ENCODE data around the gene EIF5B.
"Not testable (repeated sequence)": the region's sequence is repeated elsewhere in the genome, so short reads cannot be mapped to it uniquely, and the experiment has no call there.

Gene EIF5B, protein sequence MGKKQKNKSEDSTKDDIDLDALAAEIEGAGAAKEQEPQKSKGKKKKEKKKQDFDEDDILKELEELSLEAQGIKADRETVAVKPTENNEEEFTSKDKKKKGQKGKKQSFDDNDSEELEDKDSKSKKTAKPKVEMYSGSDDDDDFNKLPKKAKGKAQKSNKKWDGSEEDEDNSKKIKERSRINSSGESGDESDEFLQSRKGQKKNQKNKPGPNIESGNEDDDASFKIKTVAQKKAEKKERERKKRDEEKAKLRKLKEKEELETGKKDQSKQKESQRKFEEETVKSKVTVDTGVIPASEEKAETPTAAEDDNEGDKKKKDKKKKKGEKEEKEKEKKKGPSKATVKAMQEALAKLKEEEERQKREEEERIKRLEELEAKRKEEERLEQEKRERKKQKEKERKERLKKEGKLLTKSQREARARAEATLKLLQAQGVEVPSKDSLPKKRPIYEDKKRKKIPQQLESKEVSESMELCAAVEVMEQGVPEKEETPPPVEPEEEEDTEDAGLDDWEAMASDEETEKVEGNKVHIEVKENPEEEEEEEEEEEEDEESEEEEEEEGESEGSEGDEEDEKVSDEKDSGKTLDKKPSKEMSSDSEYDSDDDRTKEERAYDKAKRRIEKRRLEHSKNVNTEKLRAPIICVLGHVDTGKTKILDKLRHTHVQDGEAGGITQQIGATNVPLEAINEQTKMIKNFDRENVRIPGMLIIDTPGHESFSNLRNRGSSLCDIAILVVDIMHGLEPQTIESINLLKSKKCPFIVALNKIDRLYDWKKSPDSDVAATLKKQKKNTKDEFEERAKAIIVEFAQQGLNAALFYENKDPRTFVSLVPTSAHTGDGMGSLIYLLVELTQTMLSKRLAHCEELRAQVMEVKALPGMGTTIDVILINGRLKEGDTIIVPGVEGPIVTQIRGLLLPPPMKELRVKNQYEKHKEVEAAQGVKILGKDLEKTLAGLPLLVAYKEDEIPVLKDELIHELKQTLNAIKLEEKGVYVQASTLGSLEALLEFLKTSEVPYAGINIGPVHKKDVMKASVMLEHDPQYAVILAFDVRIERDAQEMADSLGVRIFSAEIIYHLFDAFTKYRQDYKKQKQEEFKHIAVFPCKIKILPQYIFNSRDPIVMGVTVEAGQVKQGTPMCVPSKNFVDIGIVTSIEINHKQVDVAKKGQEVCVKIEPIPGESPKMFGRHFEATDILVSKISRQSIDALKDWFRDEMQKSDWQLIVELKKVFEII

DNA sequence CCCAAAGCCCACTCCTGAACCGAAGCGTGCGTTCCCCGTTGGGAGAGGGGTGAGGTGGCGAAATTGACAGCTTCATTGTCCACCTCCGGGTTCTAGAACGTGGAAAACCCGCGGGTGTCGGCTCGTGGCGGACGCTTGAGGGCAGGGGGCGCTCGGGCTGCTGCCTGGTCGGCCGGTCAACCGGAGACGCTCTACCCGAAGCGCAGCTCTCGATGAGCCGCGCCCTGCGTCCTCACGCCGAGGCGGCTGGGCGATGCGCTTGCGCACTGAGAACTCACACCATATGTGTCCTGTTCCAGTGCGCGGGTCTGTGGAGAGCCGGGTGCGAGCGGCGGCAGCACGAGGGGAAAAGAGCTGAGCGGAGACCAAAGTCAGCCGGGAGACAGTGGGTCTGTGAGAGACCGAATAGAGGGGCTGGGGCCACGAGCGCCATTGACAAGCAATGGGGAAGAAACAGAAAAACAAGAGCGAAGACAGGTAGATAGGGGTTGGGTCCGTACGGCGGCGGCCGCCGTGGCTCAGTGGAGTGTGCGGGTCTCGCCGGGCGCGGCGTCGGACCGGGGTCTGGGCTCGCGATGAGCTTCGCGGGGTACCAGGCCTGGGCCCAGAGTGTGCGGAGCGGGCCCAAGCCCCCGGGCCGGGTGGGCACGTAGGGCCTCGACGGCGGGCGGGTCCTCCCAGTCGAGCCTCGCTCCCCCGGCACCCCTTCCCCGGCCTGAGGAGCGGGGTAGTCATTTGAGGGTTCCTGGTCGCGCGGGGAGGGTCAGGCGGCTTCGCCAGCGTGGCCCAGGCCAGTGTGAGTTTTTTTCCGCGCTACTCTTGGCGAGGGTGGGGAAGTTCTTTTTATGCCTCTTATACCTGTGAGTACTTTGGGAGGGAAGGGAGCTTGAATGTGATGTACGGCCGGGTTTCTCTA lies at the start of gene EIF5B:
TSS of gene EIF5B (plus strand) at position 277 of the 916 bp plus-strand sequence. CDS start at position 443, 166 bp downstream.
- peak within 1 kb of the TSS; percentile 93 for H3K4me3 ChIP-seq (ENCODE audit: low read depth, low read length)
- no peaks in the 10 kb centered on the region for H3K9me3 ChIP-seq (ENCODE audit: control insufficient read depth, insufficient read depth, low read length)
- peak within 1 kb of the TSS; percentile 66 for H3K9ac ChIP-seq (ENCODE audit: low read depth, low read length)
- H3K4me1 ChIP-seq (ENCODE audit: control insufficient read depth, insufficient read depth, low read length), result no peaks in the 10 kb centered on the region
- H3K36me3 ChIP-seq (ENCODE audit: control insufficient read depth, insufficient read depth, low read length), result peaks cover 8% of the 10 kb centered on the region
- H3K27me3 ChIP-seq (ENCODE audit: control insufficient read depth, insufficient read depth, low read length), result no peaks in the 10 kb centered on the region
- peak within 1 kb of the TSS; percentile 89 for H3K27ac ChIP-seq (ENCODE audit: low read depth, low read length)

DNA sequence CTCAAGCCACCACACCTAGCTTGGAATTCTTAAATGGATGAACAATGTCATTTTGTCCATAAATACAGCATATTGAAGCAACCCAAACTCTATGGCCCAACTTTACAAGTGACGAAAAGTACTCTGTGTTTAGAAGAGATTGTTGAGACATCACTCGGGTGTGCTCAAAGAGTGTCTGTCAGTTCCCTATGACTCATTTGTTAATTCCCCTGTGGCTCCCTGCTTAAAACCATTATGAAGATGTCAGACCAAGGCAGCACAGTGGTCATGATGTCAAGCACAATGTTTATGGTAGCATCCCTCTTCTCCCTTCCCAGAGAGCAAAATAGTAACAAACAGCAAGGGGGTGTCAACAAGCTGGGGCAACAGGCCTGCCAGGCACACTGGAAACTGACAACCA lies 39.2 kb upstream of the EIF5B start:
- no peak overlapping the region for H3K4me3 ChIP-seq (ENCODE audit: low read depth, low read length)
- no peak overlapping the region for H3K27ac ChIP-seq (ENCODE audit: low read depth, low read length)
- H3K9me3 ChIP-seq (ENCODE audit: control insufficient read depth, insufficient read depth, low read length), result no peaks in the 10 kb centered on the region
- no peaks in the 10 kb centered on the region for H3K4me1 ChIP-seq (ENCODE audit: control insufficient read depth, insufficient read depth, low read length)
- H3K9ac ChIP-seq (ENCODE audit: low read depth, low read length), result no peak overlapping the region
- H3K36me3 ChIP-seq (ENCODE audit: control insufficient read depth, insufficient read depth, low read length), result no peaks in the 10 kb centered on the region
- no peaks in the 10 kb centered on the region for H3K27me3 ChIP-seq (ENCODE audit: control insufficient read depth, insufficient read depth, low read length)

DNA sequence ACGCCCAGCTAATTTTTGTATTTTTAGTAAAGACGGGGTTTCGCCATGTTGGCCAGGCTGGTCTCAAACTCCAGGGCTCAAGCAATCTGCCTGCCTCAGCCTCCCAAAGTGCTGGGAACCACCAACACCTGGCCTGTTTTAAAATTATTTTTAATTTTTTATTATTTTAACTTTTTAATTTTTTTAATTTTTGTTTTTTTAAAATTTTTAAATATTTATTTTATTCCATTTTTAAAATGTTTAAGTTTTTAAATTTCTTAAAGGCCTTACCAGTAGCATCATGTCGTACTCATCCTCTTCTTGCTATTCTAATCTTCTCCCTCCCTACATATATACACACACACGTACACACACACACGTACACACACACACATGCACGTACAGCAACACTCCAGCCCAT lies 37.6 kb upstream of the EIF5B start:
- Histone ChIP-seq H3K4me1 (ENCODE audit: control insufficient read depth, insufficient read depth, low read length) (no peaks in the 10 kb centered on the region), H3K9me3 (ENCODE audit: control insufficient read depth, insufficient read depth, low read length) (no peaks in the 10 kb centered on the region), H3K27me3 (ENCODE audit: control insufficient read depth, insufficient read depth, low read length) (no peaks in the 10 kb centered on the region), H3K27ac (ENCODE audit: low read depth, low read length) (no peak overlapping the region), H3K4me3 (ENCODE audit: low read depth, low read length) (no peak overlapping the region), H3K36me3 (ENCODE audit: control insufficient read depth, insufficient read depth, low read length) (no peaks in the 10 kb centered on the region), H3K9ac (ENCODE audit: low read depth, low read length) (no peak overlapping the region)

DNA sequence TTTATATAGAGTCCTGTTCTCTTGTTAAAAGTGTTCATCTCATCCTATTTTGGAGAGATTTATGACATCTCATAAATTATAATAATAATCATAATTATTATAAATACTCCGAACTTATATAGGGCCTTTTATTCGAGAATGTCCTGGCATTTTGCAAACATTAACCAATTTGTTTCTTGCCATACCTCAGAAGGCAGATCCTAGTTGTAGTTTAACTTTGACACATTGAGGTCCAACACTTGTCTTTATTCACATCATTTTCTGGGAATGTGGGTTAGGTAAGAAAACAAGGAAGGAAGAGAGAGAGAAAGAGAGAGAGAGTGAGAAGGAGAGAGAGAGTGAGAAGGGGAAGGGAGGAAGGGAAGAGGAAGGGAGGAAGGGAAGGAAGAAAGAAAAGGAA lies 36.1 kb upstream of the EIF5B start, which contains the start of gene LYG1:
TSS of gene LYG1 (minus strand) at position 101 of the 400 bp plus-strand sequence. CDS start 5,527 bp downstream, outside the sequence.
- H3K4me3 ChIP-seq (ENCODE audit: low read depth, low read length); H3K36me3 ChIP-seq (ENCODE audit: control insufficient read depth, insufficient read depth, low read length); H3K27ac ChIP-seq (ENCODE audit: low read depth, low read length); H3K9ac ChIP-seq (ENCODE audit: low read depth, low read length); H3K9me3 ChIP-seq (ENCODE audit: control insufficient read depth, insufficient read depth, low read length); H3K4me1 ChIP-seq (ENCODE audit: control insufficient read depth, insufficient read depth, low read length); H3K27me3 ChIP-seq (ENCODE audit: control insufficient read depth, insufficient read depth, low read length): not testable (repeated sequence)

DNA sequence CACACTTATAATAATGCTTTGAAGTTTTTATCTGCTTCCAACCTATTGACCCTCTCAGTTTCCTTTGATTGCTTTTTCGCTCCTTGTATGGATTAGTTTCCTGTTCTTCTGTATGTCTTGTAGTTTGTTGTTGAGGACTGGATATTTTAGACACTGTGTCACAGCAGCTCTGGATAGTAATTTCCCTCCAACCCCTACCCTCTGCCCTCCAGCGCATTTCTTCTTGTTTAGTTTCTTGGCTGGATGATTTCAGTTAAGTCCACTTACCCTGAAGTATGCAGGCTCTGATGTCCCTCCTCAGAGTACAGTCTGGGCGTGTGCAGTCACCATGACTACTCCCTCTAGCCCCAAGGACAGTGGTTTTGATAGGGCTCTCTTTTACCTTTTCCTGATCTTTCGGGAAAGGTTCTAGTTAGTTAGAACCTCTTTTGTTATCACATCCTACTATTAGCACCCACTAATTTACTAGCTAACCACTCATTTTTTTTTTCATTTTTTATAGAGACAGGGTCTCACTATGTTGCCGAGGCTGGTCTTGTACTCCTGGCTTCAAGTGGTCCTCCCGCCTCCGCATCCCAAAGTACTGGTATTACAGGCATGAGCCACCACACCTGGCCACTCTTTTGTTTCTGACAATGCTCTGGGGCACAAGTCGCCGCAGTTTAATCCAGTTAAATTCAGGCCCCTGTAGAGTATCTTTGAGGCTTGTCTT lies 19.9 kb upstream of the EIF5B start:
- Histone ChIP-seq H3K27me3 (ENCODE audit: control insufficient read depth, insufficient read depth, low read length) (no peaks in the 10 kb centered on the region), H3K27ac (ENCODE audit: low read depth, low read length) (no peak overlapping the region), H3K9me3 (ENCODE audit: control insufficient read depth, insufficient read depth, low read length) (no peaks in the 10 kb centered on the region), H3K36me3 (ENCODE audit: control insufficient read depth, insufficient read depth, low read length) (peaks cover 54% of the 10 kb centered on the region), H3K9ac (ENCODE audit: low read depth, low read length) (no peak overlapping the region), H3K4me3 (ENCODE audit: low read depth, low read length) (no peak overlapping the region), H3K4me1 (ENCODE audit: control insufficient read depth, insufficient read depth, low read length) (no peaks in the 10 kb centered on the region)

DNA sequence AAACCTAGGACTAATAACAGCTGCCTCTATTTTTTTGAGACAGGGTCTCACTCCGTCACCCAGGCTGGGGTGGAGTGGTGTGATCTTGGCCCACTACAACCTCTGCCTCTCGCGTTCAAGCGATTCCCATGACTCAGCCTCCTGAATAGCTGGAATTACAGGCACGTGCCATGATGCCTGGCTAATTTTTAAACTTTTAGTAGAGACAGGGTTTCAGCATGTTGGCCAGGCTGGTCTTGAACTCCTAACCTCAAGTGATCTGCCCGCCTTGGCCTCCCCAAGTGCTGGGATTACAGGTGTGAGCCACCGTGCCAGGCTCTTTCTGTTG lies 19.4 kb upstream of the EIF5B start:
- not testable (repeated sequence) for H3K4me3 ChIP-seq (ENCODE audit: low read depth, low read length); H3K9me3 ChIP-seq (ENCODE audit: control insufficient read depth, insufficient read depth, low read length); H3K4me1 ChIP-seq (ENCODE audit: control insufficient read depth, insufficient read depth, low read length); H3K27ac ChIP-seq (ENCODE audit: low read depth, low read length); H3K27me3 ChIP-seq (ENCODE audit: control insufficient read depth, insufficient read depth, low read length); H3K9ac ChIP-seq (ENCODE audit: low read depth, low read length)
- H3K36me3 ChIP-seq (ENCODE audit: control insufficient read depth, insufficient read depth, low read length), result peaks cover 59% of the 10 kb centered on the region

DNA sequence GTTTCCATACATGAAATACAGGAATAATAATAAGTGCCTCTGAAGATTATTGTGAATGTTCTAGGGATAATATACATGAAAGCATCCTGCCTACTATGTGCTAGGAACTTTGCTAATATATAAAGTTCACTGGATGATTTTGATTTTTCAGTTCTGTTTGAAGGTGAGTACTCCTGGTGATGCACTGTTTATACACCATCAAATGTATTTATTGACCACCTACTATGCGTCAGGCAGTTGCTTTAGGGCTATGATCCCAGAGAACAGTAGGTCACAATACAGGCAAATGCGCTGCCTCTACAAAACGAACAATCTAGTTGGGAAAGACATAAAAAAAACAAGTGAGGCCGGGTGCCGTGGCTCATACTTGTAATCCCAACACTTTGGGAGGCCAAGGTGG lies 11.8 kb upstream of the EIF5B start:
- Histone ChIP-seq H3K9ac (ENCODE audit: low read depth, low read length) (no peak overlapping the region), H3K27ac (ENCODE audit: low read depth, low read length) (no peak overlapping the region), H3K4me1 (ENCODE audit: control insufficient read depth, insufficient read depth, low read length) (no peaks in the 10 kb centered on the region), H3K36me3 (ENCODE audit: control insufficient read depth, insufficient read depth, low read length) (peaks cover 91% of the 10 kb centered on the region), H3K27me3 (ENCODE audit: control insufficient read depth, insufficient read depth, low read length) (no peaks in the 10 kb centered on the region), H3K4me3 (ENCODE audit: low read depth, low read length) (no peak overlapping the region), H3K9me3 (ENCODE audit: control insufficient read depth, insufficient read depth, low read length) (no peaks in the 10 kb centered on the region)

DNA sequence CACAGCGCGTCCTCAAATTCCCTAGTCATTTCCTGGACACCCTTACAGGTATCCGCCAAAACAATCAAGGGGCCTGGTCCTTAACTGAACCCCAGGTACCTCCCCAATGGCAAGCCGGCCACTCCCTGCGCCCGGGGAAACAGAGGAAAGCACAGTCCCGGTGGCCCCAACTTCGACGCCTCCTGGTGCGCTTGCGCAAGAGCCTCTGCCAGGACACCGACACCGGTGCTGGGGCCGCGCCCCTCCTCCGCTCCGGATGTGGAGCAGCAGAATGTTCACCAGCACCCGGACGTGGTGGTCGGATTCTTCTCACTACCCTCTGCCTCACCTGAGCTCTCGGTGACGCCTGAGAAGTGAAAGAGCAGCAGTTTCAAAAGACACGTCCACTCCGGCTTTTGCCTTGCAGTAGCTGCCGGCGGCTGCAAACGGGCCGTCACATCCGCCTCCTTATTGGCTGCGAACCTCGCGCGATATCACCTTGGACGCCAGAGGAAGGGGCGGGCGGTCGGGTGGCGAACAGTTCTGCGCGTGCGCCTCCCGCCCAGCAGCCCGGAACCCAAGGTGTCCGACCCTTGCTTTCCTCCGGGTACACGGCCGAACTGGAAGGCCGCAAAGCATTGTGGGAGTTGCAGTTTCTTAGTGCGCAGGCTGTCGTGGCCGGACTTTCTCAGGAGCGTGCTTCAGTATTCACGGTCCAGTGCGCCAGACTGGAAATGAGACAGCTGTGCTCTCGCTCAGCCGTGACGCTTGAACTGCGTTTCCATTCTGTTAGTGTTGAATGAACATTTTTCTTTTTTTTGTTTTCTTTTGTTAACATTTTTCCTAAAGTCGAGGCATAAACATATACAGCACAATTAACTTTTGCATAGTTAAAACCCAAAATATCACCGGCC lies 1.0 kb upstream of the EIF5B start, which contains the start of gene TXNDC9:
TSS of gene TXNDC9 (minus strand) at position 423 of the 893 bp plus-strand sequence. CDS start 3,123 bp downstream, outside the sequence.
- H3K9ac ChIP-seq (ENCODE audit: low read depth, low read length), result peak within 1 kb of the TSS; percentile 84
- peaks cover 20% of the 10 kb centered on the region for H3K36me3 ChIP-seq (ENCODE audit: control insufficient read depth, insufficient read depth, low read length)
- no peaks in the 10 kb centered on the region for H3K27me3 ChIP-seq (ENCODE audit: control insufficient read depth, insufficient read depth, low read length)
- peak within 1 kb of the TSS; percentile 93 for H3K4me3 ChIP-seq (ENCODE audit: low read depth, low read length)
- H3K9me3 ChIP-seq (ENCODE audit: control insufficient read depth, insufficient read depth, low read length), result no peaks in the 10 kb centered on the region
- no peaks in the 10 kb centered on the region for H3K4me1 ChIP-seq (ENCODE audit: control insufficient read depth, insufficient read depth, low read length)
- peak within 1 kb of the TSS; percentile 89 for H3K27ac ChIP-seq (ENCODE audit: low read depth, low read length)

DNA sequence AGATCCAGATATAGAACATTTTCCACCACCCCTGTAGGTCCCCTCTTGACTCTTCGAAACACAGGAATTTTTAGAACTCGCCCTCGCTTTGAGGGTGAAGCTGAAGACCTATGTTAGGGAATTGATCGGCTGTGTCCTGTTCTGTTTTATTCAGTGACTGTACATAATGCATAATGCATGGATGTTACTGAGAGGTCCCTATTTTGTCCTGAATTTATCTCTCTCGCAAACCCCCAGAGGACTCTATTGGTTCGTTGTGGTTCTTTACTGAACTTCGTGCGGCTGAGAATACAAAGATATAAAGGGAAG lies 431 bp upstream of the EIF5B start:
- Histone ChIP-seq H3K36me3 (ENCODE audit: control insufficient read depth, insufficient read depth, low read length) (peaks cover 14% of the 10 kb centered on the region), H3K27me3 (ENCODE audit: control insufficient read depth, insufficient read depth, low read length) (no peaks in the 10 kb centered on the region), H3K27ac (ENCODE audit: low read depth, low read length) (peak overlapping the region; percentile 30), H3K9ac (ENCODE audit: low read depth, low read length) (no peak overlapping the region), H3K4me1 (ENCODE audit: control insufficient read depth, insufficient read depth, low read length) (no peaks in the 10 kb centered on the region), H3K9me3 (ENCODE audit: control insufficient read depth, insufficient read depth, low read length) (no peaks in the 10 kb centered on the region), H3K4me3 (ENCODE audit: low read depth, low read length) (peak overlapping the region; percentile 93)

All from HUES48 (cell line).